Measurements from ENCODE around the gene NDEL1. TPM values are rescaled to one million over a fixed set of nuclear protein-coding genes. Genes with fewer than 3 reads are reported as not detected.

Gene NDEL1
- total and polyA plus RNA-seq, 2 experiments from 2014 or later, result 25.7 to 47.3 TPM

DNA sequence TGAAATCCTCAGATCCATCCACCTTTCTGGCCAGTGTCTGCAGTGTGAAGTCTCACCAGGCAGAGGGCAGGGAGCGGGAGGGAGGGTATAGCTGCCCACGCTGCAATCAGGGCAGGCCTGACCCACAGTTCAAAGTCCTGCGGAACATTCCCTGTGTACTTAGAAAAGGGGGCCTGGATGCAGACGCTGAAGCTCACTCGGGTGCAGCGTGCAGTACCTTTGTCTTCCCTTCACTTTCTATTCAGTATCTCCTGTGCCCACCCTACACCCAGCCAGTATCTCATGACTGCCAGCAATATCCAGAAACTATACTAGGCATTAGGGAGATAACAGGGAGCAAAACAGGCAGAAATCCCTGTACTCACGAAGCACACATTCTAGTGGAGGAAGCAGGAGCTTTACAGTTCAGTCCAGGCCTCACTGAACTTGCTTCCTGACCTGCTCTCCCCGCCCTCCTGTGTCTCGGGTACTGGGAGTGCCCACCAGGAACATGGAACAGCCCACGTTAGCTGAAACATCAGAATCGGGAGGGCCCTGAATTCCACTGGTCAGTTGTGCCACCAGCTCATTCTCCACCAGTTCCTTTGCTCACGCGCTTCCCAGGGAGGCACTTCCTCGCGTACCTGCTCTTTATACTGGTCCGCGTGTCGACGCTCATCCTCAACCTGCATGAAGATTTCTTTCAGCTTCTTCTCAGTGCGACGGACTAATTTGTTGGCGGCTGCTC, 42.2 kb downstream of the NDEL1 start:
- peaks cover 80% of the 10 kb centered on the region for H3K36me3 ChIP-seq
- no peaks in the 10 kb centered on the region for H3K4me1 ChIP-seq (ENCODE audit: low read depth)
- no peaks in the 10 kb centered on the region for H3K27me3 ChIP-seq
- TF ChIP-seq, protein P1, sequence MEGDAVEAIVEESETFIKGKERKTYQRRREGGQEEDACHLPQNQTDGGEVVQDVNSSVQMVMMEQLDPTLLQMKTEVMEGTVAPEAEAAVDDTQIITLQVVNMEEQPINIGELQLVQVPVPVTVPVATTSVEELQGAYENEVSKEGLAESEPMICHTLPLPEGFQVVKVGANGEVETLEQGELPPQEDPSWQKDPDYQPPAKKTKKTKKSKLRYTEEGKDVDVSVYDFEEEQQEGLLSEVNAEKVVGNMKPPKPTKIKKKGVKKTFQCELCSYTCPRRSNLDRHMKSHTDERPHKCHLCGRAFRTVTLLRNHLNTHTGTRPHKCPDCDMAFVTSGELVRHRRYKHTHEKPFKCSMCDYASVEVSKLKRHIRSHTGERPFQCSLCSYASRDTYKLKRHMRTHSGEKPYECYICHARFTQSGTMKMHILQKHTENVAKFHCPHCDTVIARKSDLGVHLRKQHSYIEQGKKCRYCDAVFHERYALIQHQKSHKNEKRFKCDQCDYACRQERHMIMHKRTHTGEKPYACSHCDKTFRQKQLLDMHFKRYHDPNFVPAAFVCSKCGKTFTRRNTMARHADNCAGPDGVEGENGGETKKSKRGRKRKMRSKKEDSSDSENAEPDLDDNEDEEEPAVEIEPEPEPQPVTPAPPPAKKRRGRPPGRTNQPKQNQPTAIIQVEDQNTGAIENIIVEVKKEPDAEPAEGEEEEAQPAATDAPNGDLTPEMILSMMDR (IDR thresholded peaks at IDR 0.05; ENCODE audit: low read depth, low read length), result no peak
- no peak overlapping the region for H3K4me3 ChIP-seq
- H3K27ac ChIP-seq, result no peak overlapping the region
- DNase-seq (ENCODE audit: low read depth in 1 of 2, low spot score in 1 of 2), result no peak
- H3K9me3 ChIP-seq (ENCODE audit: low read depth), result no peaks in the 10 kb centered on the region

DNA sequence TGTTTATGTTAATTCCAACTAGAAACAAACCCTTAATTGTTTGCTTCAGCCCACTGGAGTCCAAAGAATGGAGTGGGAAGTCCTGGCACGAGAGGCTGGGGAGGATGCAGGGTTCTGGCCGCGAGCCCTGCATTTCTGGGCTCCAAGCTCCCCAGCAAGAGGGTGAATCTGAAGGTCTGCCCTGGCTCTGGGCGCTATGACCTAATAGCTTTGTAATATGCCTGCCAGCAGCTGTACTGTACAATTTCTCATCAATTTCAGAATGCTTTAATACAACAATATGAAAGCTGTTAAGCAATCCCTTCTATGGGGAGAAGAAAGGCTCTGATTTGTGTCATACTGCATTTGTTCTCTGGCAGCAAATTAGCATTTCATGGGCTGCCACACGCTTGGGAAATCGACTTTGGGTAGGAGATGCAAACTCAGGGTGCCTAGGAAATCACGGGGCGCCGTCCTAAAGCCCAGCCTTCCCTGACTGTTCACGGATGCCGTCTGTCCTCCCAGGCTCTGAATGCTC, 43.8 kb downstream of the NDEL1 start:
- TF ChIP-seq, protein P1 (IDR thresholded peaks at IDR 0.05; ENCODE audit: low read depth, low read length), result no peak
- Histone ChIP-seq H3K27ac (no peak overlapping the region), H3K36me3 (peaks cover 86% of the 10 kb centered on the region)

DNA sequence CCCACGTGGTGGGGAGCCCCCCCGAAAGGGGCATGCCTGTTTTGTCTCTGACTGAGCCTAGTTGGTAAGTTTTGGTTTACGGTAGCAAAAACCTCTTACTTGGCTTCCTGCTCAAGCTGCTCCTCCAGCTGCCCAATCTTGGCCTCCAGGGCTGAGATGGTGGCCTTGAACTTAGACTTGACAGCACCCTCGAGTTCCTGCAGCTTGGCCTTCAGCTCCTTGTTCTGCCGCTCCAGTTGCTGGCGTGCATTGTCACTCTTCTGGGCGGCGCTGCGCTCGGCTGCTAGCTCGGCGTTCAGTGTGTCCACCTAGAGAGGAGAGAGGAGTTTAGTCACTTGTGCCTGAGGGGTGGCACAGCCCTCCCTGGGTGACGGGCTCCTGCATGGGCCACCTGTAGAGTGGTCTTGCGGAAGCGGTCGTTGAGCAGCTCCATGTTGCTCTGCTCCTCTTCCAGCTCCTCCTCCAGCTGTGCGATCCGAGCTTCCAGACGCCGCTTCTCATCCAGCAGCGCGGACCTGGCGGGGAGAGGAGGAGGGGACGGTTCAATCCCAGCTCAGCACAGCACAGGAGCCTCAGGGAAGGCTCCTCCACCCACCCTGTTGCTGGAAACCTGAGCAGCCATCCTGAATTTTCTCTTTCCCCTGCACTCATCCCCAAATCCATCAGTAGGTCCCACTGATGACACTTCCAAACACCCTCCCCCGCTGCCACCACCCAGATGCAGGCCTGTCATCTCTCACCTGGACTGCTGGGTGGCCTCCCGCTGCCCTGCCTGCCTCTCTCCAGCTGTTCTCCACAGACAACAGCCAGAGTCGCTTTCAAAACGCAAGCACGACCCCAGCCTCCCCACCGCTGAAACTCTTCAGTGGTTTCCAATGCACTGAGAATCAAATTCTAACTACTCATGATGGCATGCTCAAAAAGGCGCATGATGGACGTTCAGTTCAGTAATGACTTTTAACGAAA, 44.6 kb downstream of the NDEL1 start:
- H3K36me3 ChIP-seq, result peaks cover 81% of the 10 kb centered on the region
- no peak for DNase-seq (ENCODE audit: low read depth in 1 of 2, low spot score in 1 of 2)

More for the DNA sequence above, 43.8 kb downstream of the NDEL1 start:
- Histone ChIP-seq H3K27me3 (no peaks in the 10 kb centered on the region), H3K4me3 (no peak overlapping the region), H3K4me1 (ENCODE audit: low read depth) (no peaks in the 10 kb centered on the region), H3K9me3 (ENCODE audit: low read depth) (no peaks in the 10 kb centered on the region)
- DNase-seq (ENCODE audit: low read depth in 1 of 2, low spot score in 1 of 2), result peak in 1 of 2 donors; percentile 90

DNA sequence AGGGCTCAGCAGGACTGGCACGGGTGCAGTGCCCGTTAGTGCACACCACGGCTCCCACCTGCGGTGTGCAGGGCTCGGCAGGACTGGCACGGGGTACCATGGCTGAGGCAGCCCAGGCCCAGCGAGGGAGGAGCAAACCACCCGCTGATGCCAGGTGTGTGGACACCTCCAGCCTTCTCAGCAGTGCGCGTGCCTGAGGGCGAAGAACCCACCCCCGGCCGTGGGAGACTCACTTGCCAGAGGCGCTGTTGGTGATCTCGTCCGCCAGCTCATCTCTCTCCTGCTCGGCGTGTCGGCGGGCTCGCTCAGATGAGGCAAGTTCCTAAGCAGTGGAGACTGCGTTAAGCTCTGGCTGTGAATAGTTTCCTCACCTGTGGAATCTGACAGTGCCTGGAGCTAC, 45.4 kb downstream of the NDEL1 start:
- DNase-seq (ENCODE audit: low read depth in 1 of 2, low spot score in 1 of 2), result no peak
- H3K36me3 ChIP-seq, result peaks cover 79% of the 10 kb centered on the region
- no peaks in the 10 kb centered on the region for H3K9me3 ChIP-seq (ENCODE audit: low read depth)
- no peaks in the 10 kb centered on the region for H3K4me1 ChIP-seq (ENCODE audit: low read depth)
- TF ChIP-seq, protein P1 (IDR thresholded peaks at IDR 0.05; ENCODE audit: low read depth, low read length), result no peak
- no peak overlapping the region for H3K27ac ChIP-seq
- no peaks in the 10 kb centered on the region for H3K27me3 ChIP-seq
- no peak overlapping the region for H3K4me3 ChIP-seq

More for the DNA sequence above, 44.6 kb downstream of the NDEL1 start:
- Histone ChIP-seq H3K27ac (no peak overlapping the region), H3K4me3 (no peak overlapping the region), H3K27me3 (no peaks in the 10 kb centered on the region), H3K9me3 (ENCODE audit: low read depth) (no peaks in the 10 kb centered on the region), H3K4me1 (ENCODE audit: low read depth) (no peaks in the 10 kb centered on the region)
- TF ChIP-seq, protein P1 (IDR thresholded peaks at IDR 0.05; ENCODE audit: low read depth, low read length), result no peak

DNA sequence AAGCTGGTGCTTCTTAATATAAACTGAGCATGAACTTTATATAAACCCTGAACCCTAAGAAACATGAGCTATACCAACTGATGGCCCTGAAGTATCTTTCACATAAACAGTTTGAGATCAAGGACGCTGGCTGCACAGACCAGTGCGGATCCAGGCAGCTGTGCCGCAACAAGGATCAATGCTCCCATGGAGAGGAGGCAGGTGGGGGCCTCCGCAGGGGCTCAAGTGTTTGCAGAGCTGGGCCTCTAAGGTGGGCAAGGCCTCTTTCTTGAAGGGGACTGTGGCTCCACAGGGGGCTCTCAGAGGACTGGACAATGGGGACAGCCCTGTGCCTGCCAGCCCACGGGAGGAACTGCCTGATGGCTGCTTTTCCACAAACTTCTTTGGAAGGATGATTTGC, 46.0 kb downstream of the NDEL1 start:
- H3K4me1 ChIP-seq (ENCODE audit: low read depth), result no peaks in the 10 kb centered on the region
- peaks cover 76% of the 10 kb centered on the region for H3K36me3 ChIP-seq
- H3K4me3 ChIP-seq, result no peak overlapping the region
- H3K9me3 ChIP-seq (ENCODE audit: low read depth), result no peaks in the 10 kb centered on the region
- no peaks in the 10 kb centered on the region for H3K27me3 ChIP-seq
- no peak overlapping the region for H3K27ac ChIP-seq
- TF ChIP-seq, protein P1 (IDR thresholded peaks at IDR 0.05; ENCODE audit: low read depth, low read length), result no peak
- no peak for DNase-seq (ENCODE audit: low read depth in 1 of 2, low spot score in 1 of 2)
